Activated CD4-positive, CD25-positive, alpha-beta regulatory T cell (primary cell): Measurements from ENCODE around the gene TSPAN18.

ENCODE experiments used
- DNase-seq, 4 experiments: peaks; one replicate each; lab custom pipeline; 2025; lab: John Stamatoyannopoulos, UW

The TSPAN18 gene

DNA sequence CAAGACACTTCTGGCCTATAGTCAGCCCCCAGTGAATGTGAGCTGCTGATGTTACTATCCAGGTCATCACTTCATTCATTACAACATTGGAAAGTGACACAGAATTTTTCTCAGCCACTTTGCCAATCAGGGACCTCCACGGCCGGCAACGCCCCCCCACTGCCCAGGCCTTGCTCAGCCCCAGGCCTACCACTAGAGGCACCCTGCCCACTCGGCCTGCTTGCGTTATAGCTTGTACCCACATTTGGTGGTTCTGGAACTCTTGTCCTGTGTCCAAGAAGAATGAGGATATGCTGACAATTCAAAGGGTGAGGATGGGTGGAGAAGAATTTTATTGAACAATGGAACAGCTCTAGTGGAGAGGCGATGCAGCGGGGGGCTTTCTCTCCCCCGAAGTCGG lies 96.2 kb downstream of the TSPAN18 start:
- no peak for DNase-seq

DNA sequence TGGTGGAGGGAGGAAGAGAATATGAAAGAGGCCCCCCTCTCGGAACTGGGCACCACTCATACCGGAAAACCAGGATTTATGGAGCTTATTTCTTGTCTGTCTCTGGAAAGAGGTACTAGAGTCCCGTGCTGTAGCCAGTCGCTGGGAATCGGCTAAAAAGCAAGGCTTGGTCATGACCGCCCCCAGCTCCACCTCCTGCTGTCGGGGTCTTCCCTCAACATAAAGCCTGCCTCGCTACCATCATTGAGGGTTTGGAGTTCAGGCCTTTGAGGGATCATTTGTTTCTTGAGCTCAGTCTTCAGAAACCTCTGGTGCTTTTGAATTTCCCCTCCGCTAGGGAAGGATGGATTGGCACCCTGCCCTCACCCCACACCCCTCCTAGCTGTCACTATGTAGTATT lies 97.1 kb downstream of the TSPAN18 start:
- no peak for DNase-seq

DNA sequence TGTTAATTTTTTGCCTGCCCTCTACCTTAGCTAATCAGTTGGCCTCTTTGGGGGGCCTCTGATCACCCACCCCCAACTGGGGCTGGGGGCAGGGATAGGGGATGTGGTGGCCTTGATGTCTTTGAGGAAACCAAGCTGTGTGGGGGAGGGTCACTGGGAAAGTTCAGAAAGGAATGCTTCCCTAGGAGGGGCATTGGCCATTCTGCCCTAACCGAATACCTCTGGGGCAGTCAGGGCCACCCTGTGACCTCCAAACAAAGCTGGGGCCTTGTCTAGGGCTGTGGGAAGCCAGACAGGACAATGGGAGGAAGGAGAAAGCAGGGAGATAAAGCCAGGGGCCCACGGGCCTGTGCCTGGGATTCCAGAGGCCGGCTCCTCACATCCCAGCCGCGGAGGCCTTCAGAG lies 97.5 kb downstream of the TSPAN18 start:
- DNase-seq, result no peak

DNA sequence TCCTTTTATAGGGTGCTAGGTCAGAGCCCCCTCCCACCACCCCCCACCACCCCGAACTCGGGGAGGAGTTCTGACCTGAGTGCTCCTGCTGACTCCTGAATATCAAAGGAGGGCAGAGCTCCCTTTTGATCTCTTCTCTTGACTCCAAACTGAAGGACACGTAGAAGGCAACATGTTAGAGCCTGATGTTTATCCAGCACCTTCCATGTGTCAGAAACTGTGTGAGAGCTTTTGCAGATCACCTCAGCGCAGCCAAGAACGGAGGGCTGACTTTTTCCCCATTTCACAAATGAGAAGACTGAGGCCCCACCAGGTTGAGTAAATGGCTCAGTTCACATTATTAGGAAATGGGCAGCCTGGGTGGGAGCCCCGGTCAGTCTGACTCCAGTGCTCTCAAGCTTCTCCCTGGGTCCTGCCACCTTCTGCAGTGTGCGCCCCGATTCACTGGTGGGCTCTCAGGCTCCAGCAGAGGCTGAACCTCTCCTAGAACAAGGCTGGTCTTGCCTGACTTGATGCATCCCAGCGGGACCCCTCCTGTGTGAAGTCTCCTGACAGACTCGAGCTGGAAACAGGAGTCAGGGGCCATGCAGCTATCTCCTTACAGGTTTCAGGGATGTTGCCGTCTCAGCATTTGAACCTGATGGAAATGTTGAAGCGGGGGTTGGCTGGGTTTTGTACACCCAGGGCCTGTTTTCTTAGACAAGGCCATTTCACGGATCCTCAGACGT lies 98.5 kb downstream of the TSPAN18 start:
- no peak for DNase-seq

DNA sequence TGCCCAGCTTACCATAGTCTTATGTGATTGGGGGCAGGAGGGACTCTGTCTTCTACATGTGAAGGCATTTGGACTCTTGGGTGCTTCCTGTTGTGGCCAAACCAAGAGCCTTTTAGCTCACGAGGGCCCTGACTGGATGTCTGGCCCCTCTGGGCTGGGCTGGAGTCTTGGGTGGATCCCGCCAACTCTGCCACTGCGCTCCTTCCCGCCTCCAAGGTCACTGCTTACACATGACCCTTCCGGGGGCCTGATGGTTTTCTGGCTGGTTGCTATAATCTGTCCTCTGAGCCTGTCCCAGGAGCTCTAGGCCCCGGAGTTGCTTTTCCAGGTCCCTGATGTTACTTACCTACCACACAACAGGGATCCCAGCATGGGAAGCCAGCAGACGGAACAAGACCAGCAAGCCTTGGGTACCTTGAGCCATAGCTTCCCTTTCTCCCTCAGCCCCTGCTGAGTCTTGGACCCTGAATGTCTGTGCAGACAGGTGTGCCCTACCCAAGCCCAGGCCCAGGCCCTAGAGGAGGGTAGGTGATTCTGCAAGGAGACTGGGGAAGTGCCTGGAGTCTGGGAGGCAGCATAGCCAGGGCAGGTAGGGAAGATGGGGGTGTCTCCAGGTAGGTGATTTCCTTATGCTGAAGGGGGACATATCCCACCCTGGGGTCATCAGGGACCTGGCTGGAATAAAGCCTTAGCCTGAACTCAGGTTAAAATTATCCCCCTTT lies 100.3 kb downstream of the TSPAN18 start:
- no peak for DNase-seq

DNA sequence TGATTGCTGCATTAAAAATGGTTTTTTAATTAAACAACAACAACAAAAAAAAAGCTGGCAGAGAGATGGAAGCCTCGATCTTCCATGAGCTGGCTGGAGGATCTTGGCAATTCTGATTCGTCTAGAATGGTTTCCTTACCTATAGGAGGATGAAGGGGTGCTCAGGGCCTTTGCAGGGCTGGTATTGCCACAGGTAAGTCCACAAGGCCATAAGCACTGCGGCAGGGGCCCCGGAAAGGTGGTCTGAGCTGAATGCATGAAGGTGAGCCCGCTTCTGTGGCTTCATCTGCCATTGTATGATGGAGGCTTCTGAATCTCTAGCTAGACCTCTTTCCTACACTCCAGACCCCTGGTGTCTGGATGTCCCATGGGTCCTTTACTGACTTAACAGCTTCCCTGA lies 101.5 kb downstream of the TSPAN18 start:
- no peak for DNase-seq

DNA sequence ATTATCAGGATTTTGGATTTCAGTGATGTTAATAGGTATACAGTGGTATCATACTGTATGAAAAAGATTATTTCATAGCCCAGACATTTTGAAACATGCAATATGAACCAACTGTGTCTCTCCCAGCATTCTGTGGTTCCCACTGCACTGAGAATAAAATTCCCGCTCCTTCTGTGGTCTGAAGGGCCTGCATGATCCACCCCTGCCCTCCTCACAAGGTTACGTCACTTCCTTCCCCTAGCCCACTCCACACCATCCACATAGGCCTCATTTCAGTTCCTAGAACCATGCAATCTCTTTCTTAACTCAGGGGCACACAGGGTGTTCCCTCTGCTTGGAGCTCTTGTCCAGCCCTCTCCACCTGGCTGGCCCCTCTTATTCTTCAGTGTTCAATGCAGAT lies 103.1 kb downstream of the TSPAN18 start:
- DNase-seq, result no peak

DNA sequence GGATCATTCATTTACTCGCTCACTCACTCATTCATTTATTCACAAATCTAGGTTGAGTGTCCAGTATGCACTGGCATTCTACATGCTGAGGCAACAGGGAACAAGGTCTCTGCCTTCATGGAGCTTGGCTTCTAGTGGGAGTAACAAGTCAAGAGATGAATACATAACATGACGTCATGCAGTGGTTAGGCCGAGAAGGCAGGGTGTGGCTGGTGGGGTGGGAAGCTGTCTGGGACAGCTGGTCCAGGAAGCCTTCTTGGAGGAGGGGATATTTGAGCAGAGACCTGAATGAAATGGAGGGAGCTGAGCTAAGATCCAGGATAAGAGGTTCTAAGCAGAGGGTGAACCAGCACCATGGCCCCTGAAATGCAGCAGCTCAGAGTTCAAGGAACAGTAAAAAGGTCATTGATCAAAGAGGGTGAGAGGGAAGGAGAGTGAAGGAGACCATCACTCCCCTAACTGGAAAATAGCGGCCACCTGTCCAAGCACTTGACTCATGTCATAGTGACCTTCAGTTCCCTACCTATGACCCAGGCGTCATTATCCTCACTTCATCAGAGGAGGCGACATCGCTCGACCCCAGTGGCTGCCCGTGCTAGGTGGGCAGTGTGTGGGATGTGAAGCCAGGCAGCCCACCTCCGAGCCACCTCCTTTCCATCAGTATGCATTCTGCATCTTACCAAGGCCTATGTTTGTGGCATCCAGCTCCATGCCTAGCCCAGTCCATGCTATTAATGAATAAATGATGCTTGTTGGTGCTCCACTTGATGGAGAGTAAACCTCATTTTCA lies 105.0 kb downstream of the TSPAN18 start:
- DNase-seq, result no peak

DNA sequence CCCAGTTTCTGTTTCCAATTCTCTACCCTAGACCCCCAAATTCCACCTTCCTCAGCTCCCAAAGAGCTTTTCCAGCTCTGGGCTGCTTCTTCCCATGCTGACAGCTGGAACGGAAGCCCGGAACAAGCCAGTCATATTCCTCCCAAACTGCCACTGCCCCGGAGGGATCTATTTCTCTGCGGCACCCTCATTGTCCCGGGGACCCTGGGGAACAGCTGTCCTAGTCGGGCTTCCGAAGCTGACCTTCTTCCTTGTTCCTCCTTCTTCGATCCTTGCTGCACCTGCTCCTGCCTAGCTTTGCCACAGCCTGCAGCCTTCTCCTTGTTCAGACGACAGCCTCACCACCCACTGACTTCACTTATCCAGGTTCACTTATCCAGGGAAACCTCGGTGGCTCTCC lies 105.7 kb downstream of the TSPAN18 start:
- DNase-seq, result no peak

DNA sequence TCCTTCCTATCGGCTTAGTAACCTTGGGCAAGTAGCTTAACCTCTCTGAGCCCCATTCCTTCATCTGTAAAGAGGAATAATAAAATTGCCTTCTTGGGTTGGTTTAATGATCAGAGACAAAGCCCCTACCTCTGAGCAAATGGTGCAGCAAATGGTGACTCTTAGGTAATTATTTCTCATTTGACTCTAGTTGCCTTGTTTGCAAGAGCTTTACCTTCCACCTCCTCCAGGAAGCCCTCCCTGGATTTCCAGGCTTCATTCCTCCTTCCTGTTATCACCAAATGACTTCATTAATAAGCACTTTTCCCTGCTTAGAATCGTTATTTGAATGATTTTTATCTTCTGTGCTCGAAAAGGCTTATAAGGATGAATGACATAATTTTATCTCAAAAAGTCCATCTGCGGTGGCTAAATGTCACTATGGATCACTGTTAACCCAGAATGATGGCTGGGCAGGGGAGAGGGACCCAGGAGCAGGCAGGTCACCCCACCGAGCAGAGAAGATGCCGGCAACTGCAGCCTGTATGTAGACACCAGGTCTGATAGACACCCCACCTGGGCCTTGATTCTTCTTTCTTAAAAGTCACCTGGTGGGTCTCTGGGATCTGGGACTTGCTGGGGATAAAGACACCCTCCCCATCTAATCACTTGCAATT lies 106.6 kb downstream of the TSPAN18 start:
- no peak for DNase-seq

DNA sequence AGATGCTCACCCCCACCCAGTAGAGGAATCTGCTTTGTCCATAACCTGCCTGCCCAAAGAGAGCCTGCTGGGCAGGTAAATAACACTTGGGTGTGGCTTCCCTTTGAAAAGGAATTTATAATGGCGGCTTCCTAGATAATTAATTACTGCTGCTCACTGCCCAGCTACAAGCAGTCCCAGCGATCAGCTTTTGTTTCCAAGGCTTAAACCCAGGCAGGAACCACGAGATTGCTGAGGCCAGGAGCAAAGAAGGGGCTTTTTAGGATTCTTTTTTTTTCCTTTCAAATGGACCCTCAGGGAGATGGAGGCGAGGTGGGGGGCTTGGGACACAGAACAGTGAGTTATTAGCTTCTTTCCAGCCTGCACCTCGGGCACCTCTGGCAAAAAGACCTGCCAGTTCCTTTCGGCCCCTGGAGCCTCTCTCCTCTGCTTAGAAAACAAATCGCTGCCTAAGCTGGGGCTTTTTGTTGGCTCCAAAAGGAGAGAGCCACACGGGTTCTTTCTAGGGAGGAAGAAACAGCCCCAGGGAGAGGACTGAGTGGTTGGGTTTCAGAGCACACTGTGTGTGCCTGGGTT lies 107.2 kb downstream of the TSPAN18 start:
- DNase-seq, result no peak

DNA sequence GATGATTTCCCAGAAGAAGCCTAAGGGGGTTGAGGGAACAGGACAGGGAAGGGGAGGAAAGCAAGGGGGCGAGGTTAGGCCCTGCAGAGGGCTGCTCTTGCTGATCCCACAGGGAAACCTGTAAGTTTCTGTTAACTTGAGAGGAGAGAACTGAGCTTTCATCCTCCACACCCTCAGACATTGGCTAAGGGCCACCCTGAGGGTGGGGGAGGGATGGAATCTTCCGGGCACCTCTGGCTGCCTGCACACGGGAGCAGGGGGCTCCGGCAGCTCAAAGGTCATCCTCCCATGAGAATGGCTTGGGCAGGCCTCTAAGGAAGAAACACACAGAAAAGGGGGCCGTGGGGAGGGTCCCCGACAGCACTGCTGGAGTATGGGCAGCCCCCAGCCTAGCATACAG lies 108.1 kb downstream of the TSPAN18 start:
- DNase-seq, result no peak

DNA sequence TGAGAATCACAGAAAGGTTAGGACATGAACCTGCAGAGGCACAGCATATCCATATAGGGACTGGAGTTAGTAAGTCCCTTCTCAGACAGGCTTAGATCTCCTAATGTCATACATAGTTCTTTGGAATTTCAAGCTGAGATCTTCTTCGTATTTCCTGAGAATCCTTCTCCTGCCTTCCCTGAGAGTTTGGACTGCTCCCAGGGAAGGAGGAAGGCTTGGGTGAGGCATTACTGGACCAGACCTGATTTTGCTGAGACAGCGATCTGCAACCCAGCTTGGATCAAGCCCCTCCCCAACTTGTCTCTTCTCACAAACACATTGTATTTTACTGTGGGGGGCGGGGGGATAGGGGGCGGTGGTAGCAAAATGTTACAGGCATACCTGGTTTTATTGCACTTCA lies 108.5 kb downstream of the TSPAN18 start:
- no peak for DNase-seq

DNA sequence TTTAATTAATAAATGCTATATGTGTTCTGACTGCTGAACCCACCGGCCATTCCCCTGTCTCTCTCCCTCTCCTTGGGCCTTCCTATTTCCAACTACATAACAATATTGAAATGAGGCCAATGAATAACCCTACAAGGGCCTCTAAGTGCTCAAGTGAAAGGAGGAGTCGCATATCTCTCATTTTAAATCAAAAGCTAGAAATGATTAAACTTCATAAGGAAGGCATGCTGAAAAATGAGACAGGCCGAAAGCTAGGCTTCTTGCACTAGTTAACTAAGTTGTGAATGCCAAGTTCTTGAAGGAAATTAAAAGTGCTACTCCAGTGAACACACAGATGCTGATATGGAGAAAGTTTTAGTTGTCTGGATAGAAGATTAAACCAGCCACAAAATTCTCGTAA lies 109.2 kb downstream of the TSPAN18 start:
- DNase-seq, result no peak

DNA sequence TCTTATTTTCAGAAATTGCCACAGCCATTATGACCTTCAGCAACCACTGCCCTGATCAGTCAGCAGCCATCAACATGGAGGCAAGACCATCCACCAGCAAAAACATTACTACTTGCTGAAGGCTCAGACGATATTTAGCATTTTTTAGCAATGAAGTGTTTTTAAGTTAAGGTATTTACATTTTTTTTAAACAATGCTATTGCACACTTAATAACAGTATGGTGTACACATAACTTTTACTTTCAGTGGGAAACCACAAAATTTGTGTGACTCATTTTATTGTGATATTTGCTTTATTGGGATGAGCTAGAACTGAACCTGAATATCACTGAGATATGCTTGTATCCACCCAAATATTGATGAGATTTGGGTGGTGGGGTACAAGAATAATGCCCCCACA lies 110.9 kb downstream of the TSPAN18 start:
- no peak for DNase-seq

DNA sequence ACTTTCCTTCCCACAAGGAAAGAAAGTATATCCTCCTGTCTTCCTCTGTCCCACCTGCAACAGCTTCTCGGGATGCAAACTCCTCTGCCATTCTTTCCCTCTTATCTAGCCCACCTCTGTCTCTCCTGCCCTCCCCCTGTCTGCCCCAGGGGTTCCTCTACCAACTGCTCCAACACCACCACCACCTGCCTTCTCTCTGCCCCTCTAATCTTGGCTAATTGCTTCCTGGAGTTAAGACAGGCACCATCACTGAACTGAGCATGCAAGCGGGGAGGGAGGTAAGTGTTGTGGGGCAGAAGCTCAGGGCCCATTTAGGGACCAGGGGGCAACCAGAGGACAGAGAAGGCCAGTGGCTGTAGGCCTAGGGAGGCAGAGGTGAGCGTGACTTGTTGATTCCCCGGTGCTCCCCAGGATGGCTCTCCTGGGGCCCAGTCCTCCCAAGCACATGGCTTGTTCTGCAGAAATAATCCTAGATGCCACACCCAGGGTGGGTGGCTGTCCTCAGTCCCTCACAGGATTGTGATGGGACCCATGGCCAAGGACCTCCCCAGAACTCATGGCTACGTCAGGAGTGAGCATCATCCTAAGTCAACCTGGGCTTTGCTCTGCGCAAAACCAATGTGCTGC lies 112.8 kb downstream of the TSPAN18 start:
- no peak for DNase-seq

DNA sequence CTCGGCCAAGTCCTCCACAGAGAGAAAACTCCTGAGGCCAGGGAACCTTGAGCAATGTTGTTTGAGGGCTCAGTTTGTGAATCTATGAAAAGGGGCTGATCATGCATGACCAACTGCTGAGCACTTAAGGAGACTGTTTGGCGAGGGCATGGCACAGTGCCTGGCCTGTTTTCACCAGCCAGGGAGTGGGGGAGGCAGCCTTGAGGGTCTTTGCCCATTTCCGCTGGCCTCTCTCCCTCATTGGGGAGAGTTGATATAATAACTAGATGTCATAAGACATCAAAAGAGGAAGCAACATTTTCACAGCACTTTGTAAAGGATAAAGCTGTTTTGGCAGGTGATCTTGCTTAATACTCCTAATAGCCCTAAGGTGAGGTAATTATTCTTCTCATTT lies 113.3 kb downstream of the TSPAN18 start:
- DNase-seq, result no peak

DNA sequence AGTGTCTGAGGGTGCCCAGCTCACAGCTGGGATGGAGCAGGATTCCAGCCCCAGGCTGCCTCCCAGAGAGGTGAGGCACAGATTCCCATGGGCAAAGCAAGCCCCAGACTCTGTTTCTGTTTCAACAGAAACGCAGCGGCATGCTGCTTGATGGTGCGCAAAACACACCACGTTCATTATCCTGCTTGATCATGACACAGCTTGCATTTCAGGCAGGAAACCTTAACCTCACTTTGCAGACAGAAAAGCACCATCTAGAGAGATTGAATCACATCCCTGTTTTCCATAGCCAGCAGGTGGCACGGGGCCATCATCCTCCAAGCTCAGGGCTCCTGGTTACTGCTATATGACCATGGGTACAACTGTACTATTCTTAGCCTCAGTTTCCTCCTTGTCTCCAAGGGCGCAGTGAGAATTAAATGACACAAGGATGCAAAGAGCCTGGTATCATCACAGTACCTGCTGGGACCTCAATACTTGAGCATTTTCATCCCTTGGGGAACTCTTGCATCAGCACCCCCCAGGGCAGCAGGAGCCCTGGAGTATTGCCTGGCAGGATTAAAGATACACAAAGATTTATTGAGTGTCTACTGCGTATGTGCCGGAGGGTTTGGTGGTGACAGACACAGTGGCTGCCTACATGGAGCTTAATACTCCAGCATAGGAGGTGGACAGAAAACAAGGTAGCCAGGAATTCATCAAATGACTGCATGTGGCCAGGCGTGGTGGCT lies 113.9 kb downstream of the TSPAN18 start:
- DNase-seq, result no peak

DNA sequence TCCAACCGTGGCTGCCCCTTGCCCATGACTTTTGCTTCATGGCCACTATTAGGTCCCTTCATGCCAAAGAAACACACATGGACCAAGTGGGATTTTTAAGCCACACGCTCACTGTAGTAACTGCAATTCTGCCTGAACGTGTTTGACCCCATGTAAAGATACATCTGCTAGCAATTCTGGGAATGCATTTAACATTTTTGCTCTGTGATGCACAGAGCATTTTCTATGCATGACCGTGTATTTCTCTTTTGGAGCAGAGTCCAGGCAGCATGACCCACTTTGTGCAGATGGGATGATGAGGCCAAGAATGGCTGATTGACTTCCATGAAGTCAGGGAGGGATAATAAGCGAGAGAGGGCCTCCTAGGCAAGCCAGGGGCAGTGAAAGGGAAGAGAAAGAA lies 115.5 kb downstream of the TSPAN18 start:
- DNase-seq, result no peak

DNA sequence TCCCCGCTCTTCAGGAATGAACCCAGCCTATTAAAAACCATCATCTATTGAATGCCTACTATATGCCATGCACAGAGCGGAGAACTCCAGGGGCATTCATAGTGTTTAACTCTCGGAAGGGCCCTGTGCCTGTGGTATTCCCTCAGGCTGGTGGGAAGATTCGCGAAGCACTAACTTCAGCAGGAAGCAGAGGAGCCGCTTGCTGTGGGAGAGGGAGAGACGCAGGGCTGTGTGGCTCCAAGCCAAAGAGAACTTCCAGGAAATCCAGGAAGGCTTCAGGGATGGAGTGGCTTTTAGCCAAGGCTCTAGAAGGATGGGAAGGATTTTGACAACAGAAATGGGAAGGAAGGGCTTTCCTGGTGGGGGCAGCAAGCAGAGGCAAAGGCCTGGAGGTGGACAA lies 120.1 kb downstream of the TSPAN18 start:
- no peak for DNase-seq

DNA sequence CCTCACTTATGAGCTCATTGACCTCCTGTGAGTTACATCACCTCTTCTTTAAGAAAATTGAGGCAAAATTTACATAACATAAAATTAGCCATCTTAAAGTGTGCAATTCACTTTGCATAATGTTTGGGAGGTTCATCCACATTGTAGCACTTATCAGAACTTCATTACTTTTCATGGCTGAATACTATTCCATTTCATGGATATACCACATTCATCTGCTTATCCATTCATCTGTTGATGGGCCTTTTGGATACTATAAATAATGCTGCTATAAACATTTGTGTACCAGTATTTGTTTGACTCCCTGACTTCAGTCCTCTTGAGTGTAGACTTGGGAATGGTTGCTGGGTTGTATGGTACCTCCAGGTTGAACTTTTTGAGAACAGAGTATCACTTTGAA lies 120.6 kb downstream of the TSPAN18 start:
- no peak for DNase-seq
